Measurements from ENCODE around the gene OR2AT4.

The OR2AT4 gene

GRCh38 chr11:75041263-75041662 lies 55.4 kb downstream of the OR2AT4 start:
- Histone ChIP-seq H4K20me1 (ENCODE audit: insufficient read depth, low read length) (no peaks in the 10 kb centered on the region), H2AFZ (ENCODE audit: low read length) (no peak overlapping the region), H3K4me3 (ENCODE audit: low read length) (no peak overlapping the region), H3K27ac (ENCODE audit: low read length) (no peak overlapping the region), H3K9me3 (replicated peaks; ENCODE audit: insufficient read depth, low read length) (no peaks in the 10 kb centered on the region), H3K79me2 (ENCODE audit: low read length) (no peaks in the 10 kb centered on the region), H3K27me3 (replicated peaks; ENCODE audit: insufficient read depth, low read length) (no peaks in the 10 kb centered on the region), H3K4me1 (ENCODE audit: low read length) (peaks cover 1% of the 10 kb centered on the region; the same call in 1 of the 2 replicates), H3K9me2 (replicated peaks; ENCODE audit: insufficient read depth, low read length) (no peaks in the 10 kb centered on the region), H3K36me3 (replicated peaks; ENCODE audit: insufficient read depth, low read length) (no peaks in the 10 kb centered on the region), H3K4me2 (ENCODE audit: low read depth, low read length) (no peak overlapping the region), H3F3A (ENCODE audit: insufficient read depth, low read length) (no peaks in the 10 kb centered on the region), H3K9ac (ENCODE audit: low read length) (no peak overlapping the region)
- DNase-seq, result no peak
- TF ChIP-seq EZH2phosphoT487 (IDR thresholded peaks at IDR 0.05; ENCODE audit: low read length) (no peak), EZH2 (optimal IDR thresholded peaks at IDR 0.05; ENCODE audit: low read depth, low read length) (no peak), CTCF (IDR thresholded peaks at IDR 0.05; ENCODE audit: low read length) (no peak)

- Histone ChIP-seq H3K4me1 (ENCODE audit: low read length) (peaks cover 11% of the 10 kb centered on the region), H3F3A (ENCODE audit: insufficient read depth, low read length) (no peaks in the 10 kb centered on the region), H3K9ac (ENCODE audit: low read length) (no peak overlapping the region), H3K27ac (ENCODE audit: low read length) (no peak overlapping the region), H2AFZ (ENCODE audit: low read length) (no peak overlapping the region), H3K4me3 (ENCODE audit: low read length) (no peak overlapping the region), H3K4me2 (ENCODE audit: low read depth, low read length) (no peak overlapping the region), H3K9me2 (replicated peaks; ENCODE audit: insufficient read depth, low read length) (no peaks in the 10 kb centered on the region), H3K79me2 (ENCODE audit: low read length) (no peaks in the 10 kb centered on the region), H3K36me3 (replicated peaks; ENCODE audit: insufficient read depth, low read length) (no peaks in the 10 kb centered on the region), H4K20me1 (ENCODE audit: insufficient read depth, low read length) (no peaks in the 10 kb centered on the region), H3K27me3 (replicated peaks; ENCODE audit: insufficient read depth, low read length) (no peaks in the 10 kb centered on the region), H3K9me3 (replicated peaks; ENCODE audit: insufficient read depth, low read length) (no peaks in the 10 kb centered on the region)
- DNase-seq, result no peak
- TF ChIP-seq CTCF (IDR thresholded peaks at IDR 0.05; ENCODE audit: low read length) (no peak), EZH2 (optimal IDR thresholded peaks at IDR 0.05; ENCODE audit: low read depth, low read length) (no peak)
These were observed 56.4 kb downstream of the OR2AT4 start for GRCh38 chr11:75040167-75040770.

GRCh38 chr11:75035911-75036565 lies 60.6 kb downstream of the OR2AT4 start:
- H3K79me2 ChIP-seq (ENCODE audit: low read length), result no peaks in the 10 kb centered on the region
- no peak overlapping the region for H3K9ac ChIP-seq (ENCODE audit: low read length)
- no peaks in the 10 kb centered on the region for H3K9me3 ChIP-seq (replicated peaks; ENCODE audit: insufficient read depth, low read length)
- H4K20me1 ChIP-seq (ENCODE audit: insufficient read depth, low read length), result no peaks in the 10 kb centered on the region
- H3K4me2 ChIP-seq (ENCODE audit: low read depth, low read length), result no peak overlapping the region
- H2AFZ ChIP-seq (ENCODE audit: low read length), result no peak overlapping the region
- H3K27ac ChIP-seq (ENCODE audit: low read length), result no peak overlapping the region; the same call in 1 of the 2 replicates
- peaks cover 12% of the 10 kb centered on the region for H3K4me1 ChIP-seq (ENCODE audit: low read length)
- no peaks in the 10 kb centered on the region for H3F3A ChIP-seq (ENCODE audit: insufficient read depth, low read length)
- H3K9me2 ChIP-seq (replicated peaks; ENCODE audit: insufficient read depth, low read length), result no peaks in the 10 kb centered on the region
- DNase-seq, result peak; percentile 14
- no peaks in the 10 kb centered on the region for H3K36me3 ChIP-seq (replicated peaks; ENCODE audit: insufficient read depth, low read length)
- H3K4me3 ChIP-seq (ENCODE audit: low read length), result no peak overlapping the region
- no peaks in the 10 kb centered on the region for H3K27me3 ChIP-seq (replicated peaks; ENCODE audit: insufficient read depth, low read length)
- TF ChIP-seq CTCF (IDR thresholded peaks at IDR 0.05; ENCODE audit: low read length) (no peak), EZH2phosphoT487 (IDR thresholded peaks at IDR 0.05; ENCODE audit: low read length) (no peak), EZH2 (optimal IDR thresholded peaks at IDR 0.05; ENCODE audit: low read depth, low read length) (no peak)

Measured in MM.1S (cell line).